GM21576 (cell line): ENCODE results near the gene SBK3.

ENCODE experiments used
- ATAC-seq: cut with Tn5 transposase; IDR thresholded peaks from one replicate; pipeline ENCODE4 v1.9.1; 2021; ENCODE audit warnings: mild to moderate bottlenecking, moderate library complexity; ENCODE audit not compliant: unreplicated experiment

Gene SBK3

DNA sequence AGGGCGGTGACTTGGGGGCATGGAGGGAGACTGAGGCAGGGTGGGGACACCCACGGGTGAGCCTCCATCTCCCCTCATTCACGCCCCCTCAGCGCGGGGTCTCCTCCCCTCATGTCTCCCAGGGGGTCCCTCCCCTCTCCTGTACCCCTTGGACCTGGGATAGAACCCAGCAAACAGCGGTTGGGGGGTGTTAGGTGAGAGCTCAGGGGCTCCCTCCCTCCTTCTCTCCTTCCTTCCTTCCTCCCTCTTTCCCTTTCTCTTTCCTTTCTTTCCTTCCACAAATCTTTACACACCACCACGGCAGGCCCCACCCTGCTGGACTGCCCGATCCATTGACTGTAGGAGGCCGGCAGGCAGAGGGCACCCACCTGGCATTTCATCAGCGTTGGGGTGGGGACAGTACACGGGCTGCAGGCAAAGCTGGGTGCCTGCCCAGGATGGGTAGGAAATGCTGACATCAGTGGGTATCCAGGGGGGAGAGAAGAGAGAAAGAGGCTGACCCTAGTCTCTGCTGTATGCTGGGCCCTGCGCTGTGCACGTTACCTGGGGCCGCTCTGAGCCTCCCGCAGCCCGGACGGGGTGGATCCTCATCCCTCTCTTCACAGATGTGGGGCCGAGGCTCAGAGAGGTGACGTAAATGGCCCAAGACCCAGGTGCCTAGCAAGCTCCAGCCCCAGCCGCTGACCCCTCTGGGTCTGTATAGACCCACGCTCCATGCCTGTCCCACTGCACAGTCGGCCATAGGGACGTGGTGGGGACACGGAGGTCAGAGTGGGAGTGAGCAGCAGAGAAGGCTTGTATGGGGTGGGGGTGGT is 53.6 kb downstream of the SBK3 start:
- ATAC-seq: no peak
